Right lobe of liver (tissue), 6 donors: ENCODE results near the gene FITM1. TPM values are rescaled to one million over a fixed set of nuclear protein-coding genes. Genes with fewer than 3 reads are reported as not detected.

Experiments used
- ATAC-seq, 4 donors: fragments of 200-7000 bp; cut with Tn5 transposase; one replicate each; pipeline ENCODE4 v1.9.1; 2020; ENCODE audit warnings: mild to moderate bottlenecking in 4 of 4, moderate library complexity in 4 of 4
- DNase-seq, 3 donors: peaks; one replicate each; pipeline ENCODE4 v3.0.0-alpha.2; 2020
- H3K27ac ChIP-seq, 3 donors: fragments of 200-600 bp; one replicate each; pipeline ENCODE4 v1.8.0; 2022
- H3K27me3 ChIP-seq, 2 donors: fragments of 200-600 bp; one replicate each; pipeline ENCODE4 v1.8.0; 2022
- H3K36me3 ChIP-seq, 4 donors: fragments of 200-600 bp; sonication (generic) in 1 of 4; one replicate each; pipeline versions ENCODE4 v1.5.1 to v1.8.0; 2017 to 2022; ENCODE audit warnings: control low read depth in 1 of 4
- H3K4me1 ChIP-seq, 4 donors: fragments of 200-600 bp; sonication (generic) in 1 of 4; one replicate each; pipeline versions ENCODE4 v1.5.1 to v1.8.0; 2017 to 2022; ENCODE audit warnings: control low read depth in 1 of 4
- H3K4me3 ChIP-seq, 3 donors: fragments of 200-600 bp; one replicate each; pipeline ENCODE4 v1.8.0; 2022
- H3K9me3 ChIP-seq, 4 donors: fragments of 200-600 bp; sonication (generic) in 1 of 4; one replicate each; pipeline versions ENCODE4 v1.5.1 to v1.8.0; 2017 to 2022; ENCODE audit warnings: control low read depth in 1 of 4
- POLR2A ChIP-seq: fragments of 450-650 bp; IDR thresholded peaks from one replicate; pipeline ENCODE4 v1.6.1; 2017; ENCODE audit warnings: antibody characterized with exemption, mild to moderate bottlenecking
- WGBS: methylation state at CpG from one replicate; pipeline ENCODE4 v1.1.6; 2018; ENCODE audit warnings: low coverage, low lambda C conversion rate; ENCODE audit not compliant: insufficient coverage; ENCODE audit errors: missing lambda C conversion rate; 5-methylcytosine and 5-hydroxymethylcytosine counted together
- intact Hi-C, 2 donors: fragments of 100-400 bp; cut with DNase I; formaldehyde crosslinking; loops; one replicate each; pipeline versions ENCODE4 v1.11.2 to v1.14.1; 2022
- total RNA-seq, 6 experiments: library from RNA; depleted of rRNA in 2 of 6; stranded (reverse); fragments of >200 nt in 2 of 6; fragmentation: NEBNext Ultra II Directional in 3 of 6; extraction: Animal tissue kit (Norgen Biotek cat#: 25700) in 3 of 6; gene quantifications; one replicate each; pipeline versions ENCODE4 v1.1.0 to v1.2.4, GENCODE V29; 2016 to 2023
- TF ChIP-seq, protein P1 (sequence below), 4 donors: fragments of 200-600 bp in 3 of 4; fragments of 450-650 bp in 1 of 4; IDR thresholded peaks; one replicate each; pipeline versions ENCODE4 v1.5.1 to v1.8.0; 2016 to 2022; ENCODE audit warnings: antibody characterized with exemption in 4 of 4, mild to moderate bottlenecking in 2 of 4
- donor health status: DM: no; HTN: yes; CAD: no.
- donor health status: DM: no; HTN: no; CAD: no.
- donor health status: DM: no; HTN: no; CAD: no.
- donor health status: DM: no; HTN: yes; CAD: no.
- donor health status: DM: no; HTN: yes; CAD: no.

FITM1 gene
- total RNA-seq, 6 experiments from 2014 or later, result 1.5 to 32.5 (median 9.3) TPM

DNA sequence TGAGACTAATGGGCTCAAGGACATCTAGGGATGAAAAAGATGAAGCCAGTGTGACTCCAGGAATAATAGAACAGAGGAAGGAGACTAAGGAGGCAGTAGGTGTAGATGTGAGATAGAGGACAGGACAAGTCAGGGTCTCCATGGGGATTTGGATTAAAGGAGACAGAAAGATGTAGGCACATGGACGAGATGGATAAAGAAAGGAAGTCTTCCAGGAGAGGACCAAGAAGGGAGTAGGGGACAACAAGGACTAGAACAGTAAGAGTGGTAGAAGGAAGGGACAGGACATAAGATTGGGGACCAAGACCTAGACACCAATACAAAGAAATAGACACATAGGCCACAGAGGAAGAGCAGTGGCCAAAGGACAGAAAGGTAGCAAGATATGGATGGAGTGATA, 43.5 kb upstream of the FITM1 start:
- H3K4me3 ChIP-seq, result no peak overlapping the region
- no peaks in the 10 kb centered on the region for H3K27me3 ChIP-seq
- no peak overlapping the region for H3K27ac ChIP-seq
- H3K4me1 ChIP-seq, result peaks cover 0 to 10% (median under 1%) of the 10 kb centered on the region in 4 donors
- no peaks in the 10 kb centered on the region for H3K36me3 ChIP-seq
- H3K9me3 ChIP-seq, result no peaks in the 10 kb centered on the region
- no peak for DNase-seq
- intact Hi-C loops, result no loop called here
- no peak for ATAC-seq
- WGBS, result no CpG with 5 or more reads among the region's 1 CpG
- TF ChIP-seq, protein P1, sequence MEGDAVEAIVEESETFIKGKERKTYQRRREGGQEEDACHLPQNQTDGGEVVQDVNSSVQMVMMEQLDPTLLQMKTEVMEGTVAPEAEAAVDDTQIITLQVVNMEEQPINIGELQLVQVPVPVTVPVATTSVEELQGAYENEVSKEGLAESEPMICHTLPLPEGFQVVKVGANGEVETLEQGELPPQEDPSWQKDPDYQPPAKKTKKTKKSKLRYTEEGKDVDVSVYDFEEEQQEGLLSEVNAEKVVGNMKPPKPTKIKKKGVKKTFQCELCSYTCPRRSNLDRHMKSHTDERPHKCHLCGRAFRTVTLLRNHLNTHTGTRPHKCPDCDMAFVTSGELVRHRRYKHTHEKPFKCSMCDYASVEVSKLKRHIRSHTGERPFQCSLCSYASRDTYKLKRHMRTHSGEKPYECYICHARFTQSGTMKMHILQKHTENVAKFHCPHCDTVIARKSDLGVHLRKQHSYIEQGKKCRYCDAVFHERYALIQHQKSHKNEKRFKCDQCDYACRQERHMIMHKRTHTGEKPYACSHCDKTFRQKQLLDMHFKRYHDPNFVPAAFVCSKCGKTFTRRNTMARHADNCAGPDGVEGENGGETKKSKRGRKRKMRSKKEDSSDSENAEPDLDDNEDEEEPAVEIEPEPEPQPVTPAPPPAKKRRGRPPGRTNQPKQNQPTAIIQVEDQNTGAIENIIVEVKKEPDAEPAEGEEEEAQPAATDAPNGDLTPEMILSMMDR (IDR thresholded peaks at IDR 0.05), result no peak

DNA sequence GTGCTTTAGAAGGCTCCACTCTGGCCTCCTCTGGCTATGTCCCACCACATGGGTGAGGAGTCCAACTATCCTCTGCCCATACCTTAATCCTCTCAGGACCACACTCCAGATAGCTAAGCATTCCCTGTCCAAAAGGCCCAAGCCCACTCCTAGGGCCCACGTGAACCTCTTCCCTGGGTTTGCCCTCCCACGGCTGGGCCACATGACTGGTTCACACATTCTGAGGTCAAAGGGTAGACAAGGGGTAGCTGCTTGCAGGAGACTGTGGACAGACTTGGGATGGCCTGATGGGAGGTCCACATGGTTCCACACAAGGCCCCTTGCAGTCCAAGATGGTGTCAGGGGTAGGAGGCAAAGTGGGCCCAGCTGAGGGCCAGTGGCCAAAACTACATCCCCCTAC, 42.4 kb upstream of the FITM1 start:
- intact Hi-C loops, result no loop called here
- WGBS, result 29% methylated on average over 1 of the region's 2 CpGs
- no peak overlapping the region for H3K27ac ChIP-seq
- peaks cover 0 to 18% (median 4%) of the 10 kb centered on the region in 4 donors for H3K4me1 ChIP-seq
- no peaks in the 10 kb centered on the region for H3K27me3 ChIP-seq
- no peaks in the 10 kb centered on the region for H3K9me3 ChIP-seq
- no peak overlapping the region for H3K4me3 ChIP-seq
- no peaks in the 10 kb centered on the region for H3K36me3 ChIP-seq
- DNase-seq (no peak), ATAC-seq (no peak)
- TF ChIP-seq POLR2A, result no peak
- TF ChIP-seq, protein P1 (IDR thresholded peaks at IDR 0.05), result no peak

DNA sequence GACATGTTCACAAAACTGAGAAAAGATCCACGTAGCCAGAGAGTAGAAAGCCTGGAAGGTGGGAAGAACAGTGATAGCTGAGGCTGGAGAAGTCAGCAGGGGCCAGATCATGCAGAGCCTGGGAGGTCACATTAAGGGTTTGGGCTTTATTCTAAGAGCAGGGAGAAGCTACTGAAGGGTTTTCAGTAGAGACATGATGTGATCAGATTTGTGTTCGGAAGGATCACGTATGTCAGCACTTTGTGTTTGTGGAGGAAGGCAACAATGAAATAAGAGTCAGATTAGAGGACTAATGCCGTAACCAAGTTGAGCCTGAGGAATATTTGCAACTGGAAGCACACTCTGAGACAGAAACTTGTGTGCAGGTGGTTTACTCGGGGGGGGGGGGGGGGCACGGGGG, 40.6 kb upstream of the FITM1 start:
- TF ChIP-seq, protein P1 (IDR thresholded peaks at IDR 0.05), result no peak
- TF ChIP-seq POLR2A, result no peak
- WGBS, result 70% methylated on average over 5 of the region's 6 CpGs
- intact Hi-C loops, result loop anchor here (5.0 to 10.0 kb wide), 2 partner anchors 33 to 65 kb away; no protein-coding TSS in a partner anchor
- no peak overlapping the region for H3K27ac ChIP-seq
- H3K4me1 ChIP-seq, result peaks cover 0 to 22% (median 7%) of the 10 kb centered on the region in 4 donors
- no peak for DNase-seq
- H3K27me3 ChIP-seq, result no peaks in the 10 kb centered on the region
- H3K36me3 ChIP-seq, result no peaks in the 10 kb centered on the region
- no peak for ATAC-seq
- H3K4me3 ChIP-seq, result no peak overlapping the region
- no peaks in the 10 kb centered on the region for H3K9me3 ChIP-seq

DNA sequence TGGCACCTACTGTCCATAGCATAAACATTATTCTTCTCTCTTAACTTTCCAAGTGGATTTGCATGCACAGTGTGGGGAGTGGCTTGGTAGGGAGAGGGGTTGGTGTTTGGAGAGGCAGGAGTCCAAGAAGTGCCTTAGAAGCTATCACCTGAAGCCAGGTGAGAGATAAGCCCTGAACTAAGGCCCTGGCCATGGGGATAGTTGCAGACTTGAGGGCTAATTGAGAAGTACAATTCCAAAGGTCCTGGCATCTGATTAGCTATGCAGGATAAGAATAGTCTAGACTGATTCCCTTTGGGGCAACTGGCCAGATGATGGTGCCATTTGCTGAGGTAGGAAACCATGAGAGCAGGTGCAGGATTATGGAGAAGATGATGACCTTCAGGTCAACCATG, 38.4 kb upstream of the FITM1 start:
- H3K4me3 ChIP-seq, result no peak overlapping the region
- no peak for ATAC-seq
- intact Hi-C loops, result loop anchor here (5.0 to 10.0 kb wide), 2 partner anchors 35 to 63 kb away; no protein-coding TSS in a partner anchor
- H3K36me3 ChIP-seq, result peaks cover 0 to 10% (median 0%) of the 10 kb centered on the region in 4 donors
- H3K27me3 ChIP-seq, result no peaks in the 10 kb centered on the region
- no peak for TF ChIP-seq POLR2A
- TF ChIP-seq, protein P1 (IDR thresholded peaks at IDR 0.05), result no peak
- H3K4me1 ChIP-seq, result peaks cover 0 to 37% (median 16%) of the 10 kb centered on the region in 4 donors
- DNase-seq, result no peak
- H3K9me3 ChIP-seq, result no peaks in the 10 kb centered on the region
- H3K27ac ChIP-seq, result no peak overlapping the region
